Mesenchymal stem cell (in vitro differentiated cells and primary cell): Measurements from ENCODE around the gene GABRG3.

Source experiments
- DNase-seq: peaks from one replicate; pipeline ENCODE4 v3.0.0-alpha.2; 2013
- H2AFZ ChIP-seq: one replicate; pipeline ENCODE4 v1.6.1; 2013; ENCODE audit warnings: low read depth, mild to moderate bottlenecking, control low read depth, inconsistent platforms, low read length, moderate library complexity
- H2AK5ac ChIP-seq: 2 replicates; pipeline ENCODE4 v1.6.1; 2013; ENCODE audit warnings: low read length, moderate library complexity, mild to moderate bottlenecking, inconsistent platforms; ENCODE audit not compliant: severe bottlenecking
- H2BK120ac ChIP-seq: one replicate; pipeline ENCODE4 v1.6.1; 2013; ENCODE audit warnings: low read depth, mild to moderate bottlenecking, inconsistent platforms, low read length, moderate library complexity
- H2BK12ac ChIP-seq, 2 experiments: one replicate each; pipeline ENCODE4 v1.6.1; 2013; ENCODE audit warnings: inconsistent platforms in 2 of 2, low read length in 2 of 2, mild to moderate bottlenecking in 2 of 2, moderate library complexity in 2 of 2, control low read depth in 1 of 2
- H2BK15ac ChIP-seq: one replicate; pipeline ENCODE4 v1.6.1; 2013; ENCODE audit warnings: mild to moderate bottlenecking, low read depth, inconsistent platforms; ENCODE audit not compliant: poor library complexity, severe bottlenecking
- H2BK5ac ChIP-seq: 2 replicates; pipeline ENCODE4 v1.6.1; 2013; ENCODE audit warnings: low read depth, mild to moderate bottlenecking, low read length, control low read depth, inconsistent platforms; ENCODE audit not compliant: poor library complexity, severe bottlenecking
- H3K14ac ChIP-seq, 2 experiments: one replicate each; pipeline ENCODE4 v1.6.1; 2013; ENCODE audit warnings: inconsistent platforms in 2 of 2, low read length in 2 of 2, control low read depth in 1 of 2, mild to moderate bottlenecking in 1 of 2, moderate library complexity in 1 of 2
- H3K18ac ChIP-seq, 2 experiments: one replicate each; pipeline ENCODE4 v1.6.1; 2013; ENCODE audit warnings: inconsistent platforms in 2 of 2, low read length in 2 of 2, control low read depth in 1 of 2, low read depth in 1 of 2, mild to moderate bottlenecking in 1 of 2
- H3K23ac ChIP-seq, 2 experiments: one replicate each; pipeline ENCODE4 v1.6.1; 2013; ENCODE audit warnings: inconsistent platforms in 2 of 2, low read length in 2 of 2, mild to moderate bottlenecking in 2 of 2, moderate library complexity in 2 of 2, control low read depth in 1 of 2
- H3K27ac ChIP-seq: 2 replicates; pipeline ENCODE4 v1.5.1; 2013; ENCODE audit warnings: mild to moderate bottlenecking, moderate library complexity, low read length, control low read depth, inconsistent platforms; ENCODE audit not compliant: poor library complexity, severe bottlenecking
- H3K27me3 ChIP-seq, 2 experiments: 2 replicates each; pipeline versions ENCODE4 v1.6.1 to v1.7.0; 2013; ENCODE audit warnings: low read length in 2 of 2, mild to moderate bottlenecking in 2 of 2, moderate library complexity in 2 of 2, control low read depth in 1 of 2, inconsistent platforms in 1 of 2; ENCODE audit not compliant: control insufficient read depth in 1 of 2, insufficient read depth in 1 of 2
- H3K36me3 ChIP-seq, 2 experiments: 2 replicates each; pipeline versions ENCODE4 v1.6.1 to v1.7.0; 2013; ENCODE audit warnings: low read length in 2 of 2, control low read depth in 1 of 2, inconsistent platforms in 1 of 2, low read depth in 1 of 2, mild to moderate bottlenecking in 1 of 2; ENCODE audit not compliant: insufficient read depth in 2 of 2, control insufficient read depth in 1 of 2
- H3K4ac ChIP-seq, 2 experiments: one replicate each; pipeline ENCODE4 v1.6.1; 2013; ENCODE audit warnings: inconsistent platforms in 2 of 2, low read length in 2 of 2, mild to moderate bottlenecking in 2 of 2, moderate library complexity in 2 of 2, control low read depth in 1 of 2, low read depth in 1 of 2
- H3K4me1 ChIP-seq: 2 replicates; pipeline ENCODE4 v1.6.1; 2013; ENCODE audit warnings: low read depth, low read length, control low read depth; ENCODE audit not compliant: control insufficient read depth, insufficient read depth
- H3K4me2 ChIP-seq: 2 replicates; pipeline ENCODE4 v1.6.1; 2013; ENCODE audit warnings: low read length, mild to moderate bottlenecking, inconsistent platforms; ENCODE audit not compliant: poor library complexity, severe bottlenecking
- H3K4me3 ChIP-seq, 2 experiments: 2 replicates each; pipeline versions ENCODE4 v1.5.1 to v1.7.0; 2013; ENCODE audit warnings: low read length in 2 of 2, mild to moderate bottlenecking in 2 of 2, control low read depth in 1 of 2, low read depth in 1 of 2; ENCODE audit not compliant: insufficient read depth in 1 of 2
- H3K79me1 ChIP-seq: replicated peaks from 2 replicates; pipeline ENCODE4 v1.6.1; 2013; ENCODE audit warnings: mild to moderate bottlenecking, control low read depth, low read length, inconsistent platforms; ENCODE audit not compliant: poor library complexity, severe bottlenecking
- H3K9ac ChIP-seq: 2 replicates; pipeline ENCODE4 v1.7.0; 2013; ENCODE audit warnings: mild to moderate bottlenecking, low read length, moderate library complexity
- H3K9me3 ChIP-seq: 2 replicates; pipeline ENCODE4 v1.7.0; 2013; ENCODE audit warnings: mild to moderate bottlenecking, low read length; ENCODE audit not compliant: control insufficient read depth
- H4K8ac ChIP-seq: one replicate; pipeline ENCODE4 v1.6.1; 2013; ENCODE audit warnings: inconsistent platforms, mild to moderate bottlenecking, low read length, moderate library complexity
- H4K91ac ChIP-seq: one replicate; pipeline ENCODE4 v1.6.1; 2013; ENCODE audit warnings: mild to moderate bottlenecking, low read length, inconsistent platforms
- WGBS: methylation state at CpG from one replicate; pipeline ENCODE4 v1.1.7; 2013; ENCODE audit warnings: mixed read lengths; 5-methylcytosine and 5-hydroxymethylcytosine counted together

The GABRG3 gene

DNA sequence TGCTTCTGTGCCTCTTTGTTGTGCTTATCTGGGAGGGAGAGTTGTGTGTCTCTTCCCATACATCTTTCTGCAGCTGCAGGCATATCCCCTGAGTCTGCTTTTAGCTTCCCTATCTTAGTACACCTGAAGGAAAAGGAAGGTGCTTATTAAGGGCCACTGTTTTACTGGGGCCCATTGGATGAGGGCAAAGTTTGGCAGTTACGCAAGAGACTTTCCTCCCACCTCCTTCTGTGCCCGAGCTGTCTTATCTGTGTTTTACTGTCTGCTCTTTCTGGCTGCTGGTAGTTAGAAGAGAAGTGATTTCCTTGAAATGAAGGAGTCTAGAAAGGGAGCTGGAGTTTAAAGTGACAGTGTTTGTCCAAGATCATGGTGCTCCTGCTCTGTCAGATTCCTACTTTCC lies 66.5 kb downstream of the GABRG3 start:
- H3K27me3 ChIP-seq, result no peaks in the 10 kb centered on the region
- H2BK120ac ChIP-seq, result no peak overlapping the region
- H3K27ac ChIP-seq, result no peak overlapping the region
- H3K18ac ChIP-seq, result no peak overlapping the region
- H2BK5ac ChIP-seq, result no peak overlapping the region
- H2BK15ac ChIP-seq, result no peak overlapping the region
- H3K4ac ChIP-seq, result no peak overlapping the region
- no peak overlapping the region for H3K9ac ChIP-seq
- no peaks in the 10 kb centered on the region for H3K4me1 ChIP-seq
- H3K14ac ChIP-seq, result no peak overlapping the region
- no peak overlapping the region for H3K23ac ChIP-seq
- WGBS, result 65% methylated on average over 2 of the region's 2 CpGs
- H3K79me1 ChIP-seq, result no peaks in the 10 kb centered on the region
- H2AFZ ChIP-seq, result no peak overlapping the region
- H3K9me3 ChIP-seq, result no peaks in the 10 kb centered on the region
- H4K8ac ChIP-seq, result no peak overlapping the region
- H2BK12ac ChIP-seq, result no peak overlapping the region
- no peak overlapping the region for H2AK5ac ChIP-seq
- no peaks in the 10 kb centered on the region for H3K36me3 ChIP-seq
- no peak overlapping the region for H4K91ac ChIP-seq
- no peak overlapping the region for H3K4me2 ChIP-seq
- H3K4me3 ChIP-seq, result no peak overlapping the region
- DNase-seq, result no peak

DNA sequence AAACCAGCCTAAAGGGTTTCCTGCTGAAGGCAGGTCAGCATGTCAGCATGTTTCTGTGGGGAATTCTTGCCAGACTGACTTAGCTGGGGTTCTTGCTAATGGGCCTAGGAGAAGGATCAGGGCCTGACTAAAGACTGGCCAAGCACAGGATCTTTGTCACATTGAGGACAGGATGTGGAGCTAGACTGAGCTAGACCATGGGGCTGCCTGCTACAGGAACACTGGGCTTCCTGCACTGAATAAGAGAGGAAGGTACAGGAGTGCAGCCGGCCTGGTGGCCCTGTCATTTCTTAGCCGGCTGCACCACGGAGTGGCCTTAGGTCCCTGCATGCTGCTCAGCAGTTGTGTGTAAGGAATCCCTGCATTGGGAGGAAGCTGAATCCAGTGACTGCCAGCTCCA lies 68.2 kb downstream of the GABRG3 start:
- no peak overlapping the region for H2BK5ac ChIP-seq
- H2AK5ac ChIP-seq, result no peak overlapping the region
- no peak overlapping the region for H4K91ac ChIP-seq
- no peak overlapping the region for H3K9ac ChIP-seq
- DNase-seq, result no peak
- H2BK120ac ChIP-seq, result no peak overlapping the region
- no peak overlapping the region for H3K18ac ChIP-seq
- H3K9me3 ChIP-seq, result no peaks in the 10 kb centered on the region
- no peaks in the 10 kb centered on the region for H3K36me3 ChIP-seq
- no peak overlapping the region for H2BK15ac ChIP-seq
- H3K14ac ChIP-seq, result no peak overlapping the region
- H3K27me3 ChIP-seq, result no peaks in the 10 kb centered on the region
- no peak overlapping the region for H3K23ac ChIP-seq
- no peak overlapping the region for H3K4me3 ChIP-seq
- H3K4me1 ChIP-seq, result no peaks in the 10 kb centered on the region
- no peak overlapping the region for H3K4me2 ChIP-seq
- H3K79me1 ChIP-seq, result no peaks in the 10 kb centered on the region
- H3K4ac ChIP-seq, result no peak overlapping the region
- no peak overlapping the region for H2BK12ac ChIP-seq
- WGBS, result 89% methylated on average over 3 of the region's 3 CpGs
- H4K8ac ChIP-seq, result no peak overlapping the region
- H3K27ac ChIP-seq, result no peak overlapping the region
- H2AFZ ChIP-seq, result no peak overlapping the region

DNA sequence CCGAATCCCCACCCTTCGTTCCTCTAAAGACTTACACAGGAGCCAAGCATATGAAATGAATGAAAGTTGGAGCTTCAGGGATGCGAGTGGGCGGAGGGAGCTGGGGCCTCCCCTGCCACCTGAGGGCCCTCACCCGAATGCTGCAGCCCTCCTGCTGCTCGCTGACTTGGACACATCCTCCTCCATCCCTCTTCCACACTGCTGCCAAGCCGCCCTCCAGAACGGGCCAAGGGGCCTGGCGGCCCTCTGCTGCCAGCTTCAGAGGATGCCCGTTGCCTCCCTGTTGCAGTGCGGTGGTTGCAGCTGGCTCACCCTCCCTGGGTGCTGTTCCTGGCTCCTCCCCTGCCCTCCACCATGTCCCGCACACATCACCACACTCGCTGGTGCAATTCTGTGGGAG lies 71.2 kb downstream of the GABRG3 start:
- Histone ChIP-seq H3K18ac (no peak overlapping the region), H3K79me1 (no peaks in the 10 kb centered on the region), H4K91ac (no peak overlapping the region), H2BK15ac (no peak overlapping the region), H3K9ac (no peak overlapping the region), H3K27me3 (no peaks in the 10 kb centered on the region), H2BK5ac (no peak overlapping the region), H3K4me1 (no peaks in the 10 kb centered on the region), H3K4me2 (no peak overlapping the region), H2BK120ac (no peak overlapping the region), H2AK5ac (no peak overlapping the region), H3K14ac (no peak overlapping the region), H3K9me3 (no peaks in the 10 kb centered on the region), H3K27ac (no peak overlapping the region), H4K8ac (no peak overlapping the region), H2AFZ (no peak overlapping the region), H3K36me3 (no peaks in the 10 kb centered on the region), H3K4me3 (no peak overlapping the region), H2BK12ac (no peak overlapping the region), H3K23ac (no peak overlapping the region), H3K4ac (no peak overlapping the region)
- DNase-seq, result no peak
- 87% methylated on average over 13 of the region's 13 CpGs for WGBS

DNA sequence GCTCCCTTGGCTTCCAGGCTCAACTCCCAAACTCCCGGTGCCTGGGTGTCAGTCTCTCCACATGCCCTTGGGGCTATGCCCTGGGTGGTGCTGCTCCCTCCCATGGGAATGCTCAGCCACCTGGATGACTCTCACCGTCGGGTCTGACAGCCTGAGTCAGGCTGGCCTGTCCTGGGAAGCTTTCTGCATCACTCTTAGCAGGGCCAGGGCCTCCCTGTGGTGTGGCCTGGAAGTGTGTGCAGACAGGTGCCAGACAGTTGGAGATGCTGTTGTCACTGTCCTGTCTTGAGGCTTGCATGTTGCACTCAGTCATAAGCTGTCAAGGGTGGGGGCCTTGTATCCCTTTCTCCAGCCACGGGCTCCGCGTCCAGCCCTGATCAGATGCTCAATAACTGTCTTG lies 71.7 kb downstream of the GABRG3 start:
- Histone ChIP-seq H4K8ac (no peak overlapping the region), H3K27me3 (no peaks in the 10 kb centered on the region), H3K4me3 (no peak overlapping the region), H2BK5ac (no peak overlapping the region), H2AFZ (no peak overlapping the region), H4K91ac (no peak overlapping the region), H2BK120ac (no peak overlapping the region), H3K4me2 (no peak overlapping the region), H2BK15ac (no peak overlapping the region), H3K4me1 (no peaks in the 10 kb centered on the region), H3K9ac (no peak overlapping the region), H3K79me1 (no peaks in the 10 kb centered on the region), H3K18ac (no peak overlapping the region), H3K36me3 (no peaks in the 10 kb centered on the region), H3K27ac (no peak overlapping the region), H2AK5ac (no peak overlapping the region), H3K14ac (no peak overlapping the region), H3K9me3 (no peaks in the 10 kb centered on the region), H3K4ac (no peak overlapping the region), H3K23ac (no peak overlapping the region), H2BK12ac (no peak overlapping the region)
- DNase-seq, result no peak
- 73% methylated on average over 6 of the region's 6 CpGs for WGBS
